Peyer's patch (tissue), 4 donors: ENCODE data around the gene PDCD1. TPM values are rescaled to one million over a fixed set of nuclear protein-coding genes. Genes with fewer than 3 reads are reported as not detected.

Experiments used
- DNase-seq, 3 donors: peaks; one replicate each; pipeline ENCODE4 v3.0.0-alpha.2; 2017 to 2019
- H3K27ac ChIP-seq, 4 donors: fragments of 200-600 bp; sonication (generic); one replicate each; pipeline ENCODE4 v1.5.1; 2016 to 2019
- H3K27me3 ChIP-seq, 2 donors: fragments of 200-600 bp; sonication (generic); one replicate each; pipeline ENCODE4 v1.5.1; 2019
- H3K36me3 ChIP-seq, 3 donors: fragments of 200-600 bp; sonication (generic); one replicate each; pipeline ENCODE4 v1.5.1; 2016 to 2019
- H3K4me1 ChIP-seq, 4 donors: fragments of 200-600 bp; sonication (generic); one replicate each; pipeline ENCODE4 v1.5.1; 2016 to 2019
- H3K4me3 ChIP-seq, 4 donors: fragments of 200-600 bp; sonication (generic); 1 replicate in 3 of 4; 2 replicates in 1 of 4; pipeline ENCODE4 v1.5.1; 2016 to 2019; ENCODE audit warnings: mild to moderate bottlenecking in 1 of 4
- H3K9me3 ChIP-seq, 4 donors: fragments of 200-600 bp; sonication (generic); one replicate each; pipeline ENCODE4 v1.5.1; 2016 to 2019; ENCODE audit warnings: mild to moderate bottlenecking in 1 of 4
- POLR2A ChIP-seq, 2 donors: fragments of 450-650 bp; IDR thresholded peaks; one replicate each; pipeline ENCODE4 v1.5.1; 2017; ENCODE audit warnings: antibody characterized with exemption in 2 of 2, mild to moderate bottlenecking in 2 of 2, moderate library complexity in 2 of 2
- total RNA-seq, 4 donors: library from RNA; depleted of rRNA; stranded (reverse); fragments of >200 nt; gene quantifications; one replicate each; pipeline ENCODE4 v1.1.0, GENCODE V29; 2016
- TF ChIP-seq, protein P1 (sequence below), 6 experiments: fragments of 450-650 bp in 4 of 6; fragments of 200-600 bp in 2 of 6; sonication (generic) in 1 of 6; IDR thresholded peaks; one replicate each; pipeline ENCODE4 v1.5.1; 2017 to 2019; ENCODE audit warnings: antibody characterized with exemption in 6 of 6, mild to moderate bottlenecking in 3 of 6, moderate library complexity in 1 of 6

PDCD1 gene
- total RNA-seq, 4 donors from 2014 or later = 1.6 to 2.7 TPM; not detected in 2

DNA sequence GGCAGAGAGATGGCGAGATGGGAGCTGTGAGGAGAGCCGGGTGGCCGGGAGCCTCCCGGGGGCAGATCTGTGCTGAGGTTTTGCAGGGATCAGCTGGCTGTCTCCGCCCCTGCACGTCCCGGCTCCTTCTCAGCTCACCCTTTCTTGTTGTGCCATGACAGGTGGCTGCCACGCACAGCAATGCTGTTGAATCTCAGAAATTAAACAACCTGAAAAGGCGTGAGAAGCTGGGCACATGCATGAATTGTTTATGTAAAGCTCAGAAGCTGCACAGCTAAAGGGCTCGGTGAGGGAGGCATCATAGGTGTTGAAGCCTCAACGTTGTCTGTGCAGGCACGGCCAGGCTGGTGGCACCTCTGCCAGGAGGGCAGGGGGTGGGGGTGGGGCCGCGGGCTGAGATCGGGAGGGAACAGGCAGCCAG lies 10.0 kb upstream of the PDCD1 start:
- no peak for DNase-seq
- H3K27me3 ChIP-seq = no peaks in the 10 kb centered on the region
- peaks cover 0 to 6% (median 3%) of the 10 kb centered on the region in 4 donors for H3K4me1 ChIP-seq
- no peak overlapping the region for H3K27ac ChIP-seq
- H3K4me3 ChIP-seq = no peak overlapping the region
- H3K36me3 ChIP-seq = no peaks in the 10 kb centered on the region
- H3K9me3 ChIP-seq = no peaks in the 10 kb centered on the region
- TF ChIP-seq, protein P1, sequence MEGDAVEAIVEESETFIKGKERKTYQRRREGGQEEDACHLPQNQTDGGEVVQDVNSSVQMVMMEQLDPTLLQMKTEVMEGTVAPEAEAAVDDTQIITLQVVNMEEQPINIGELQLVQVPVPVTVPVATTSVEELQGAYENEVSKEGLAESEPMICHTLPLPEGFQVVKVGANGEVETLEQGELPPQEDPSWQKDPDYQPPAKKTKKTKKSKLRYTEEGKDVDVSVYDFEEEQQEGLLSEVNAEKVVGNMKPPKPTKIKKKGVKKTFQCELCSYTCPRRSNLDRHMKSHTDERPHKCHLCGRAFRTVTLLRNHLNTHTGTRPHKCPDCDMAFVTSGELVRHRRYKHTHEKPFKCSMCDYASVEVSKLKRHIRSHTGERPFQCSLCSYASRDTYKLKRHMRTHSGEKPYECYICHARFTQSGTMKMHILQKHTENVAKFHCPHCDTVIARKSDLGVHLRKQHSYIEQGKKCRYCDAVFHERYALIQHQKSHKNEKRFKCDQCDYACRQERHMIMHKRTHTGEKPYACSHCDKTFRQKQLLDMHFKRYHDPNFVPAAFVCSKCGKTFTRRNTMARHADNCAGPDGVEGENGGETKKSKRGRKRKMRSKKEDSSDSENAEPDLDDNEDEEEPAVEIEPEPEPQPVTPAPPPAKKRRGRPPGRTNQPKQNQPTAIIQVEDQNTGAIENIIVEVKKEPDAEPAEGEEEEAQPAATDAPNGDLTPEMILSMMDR (IDR thresholded peaks at IDR 0.05) = no peak
- no peak for TF ChIP-seq POLR2A (IDR thresholded peaks at IDR 0.05)

DNA sequence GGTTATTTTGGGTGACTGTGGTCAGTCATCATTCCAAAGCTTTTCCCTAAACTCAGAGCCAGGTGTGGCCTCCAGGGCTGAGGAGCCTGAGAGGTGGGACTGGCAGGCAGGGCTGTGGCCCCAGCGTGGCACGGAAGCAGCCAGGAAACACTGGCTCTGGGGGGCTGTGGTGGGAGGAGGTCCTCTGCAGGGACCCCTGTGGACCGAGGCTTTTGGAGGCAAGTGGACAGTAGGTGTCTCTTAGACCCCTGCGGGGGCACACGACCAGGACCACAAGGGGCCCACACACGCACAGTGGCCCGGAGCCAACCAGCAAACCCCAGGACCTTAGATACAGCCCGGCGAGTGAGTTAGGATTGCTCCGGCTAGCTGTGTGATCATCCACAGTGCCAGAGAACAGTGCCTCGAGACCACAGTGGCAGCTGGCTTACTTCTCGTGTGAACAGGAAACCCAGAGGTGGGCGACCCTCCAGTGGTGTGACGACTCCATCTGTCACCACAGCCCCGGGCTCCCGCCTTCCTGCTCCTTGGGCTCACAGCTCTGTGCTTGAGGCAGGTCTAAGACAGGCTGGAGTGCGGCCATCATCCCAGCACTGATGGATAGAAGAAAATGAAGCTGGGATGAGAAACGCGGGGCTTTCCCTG lies 9.2 kb upstream of the PDCD1 start:
- Histone ChIP-seq H3K27ac (peak overlapping the region in 1 of 4 donors; percentile 62), H3K4me1 (peaks cover 0 to 12% (median 5%) of the 10 kb centered on the region in 4 donors), H3K27me3 (no peaks in the 10 kb centered on the region), H3K4me3 (no peak overlapping the region), H3K9me3 (no peaks in the 10 kb centered on the region), H3K36me3 (no peaks in the 10 kb centered on the region)
- DNase-seq = peak in 2 of 3 donors; percentile 55 to 75
- TF ChIP-seq POLR2A (IDR thresholded peaks at IDR 0.05) = no peak
- TF ChIP-seq, protein P1 (IDR thresholded peaks at IDR 0.05) = no peak

DNA sequence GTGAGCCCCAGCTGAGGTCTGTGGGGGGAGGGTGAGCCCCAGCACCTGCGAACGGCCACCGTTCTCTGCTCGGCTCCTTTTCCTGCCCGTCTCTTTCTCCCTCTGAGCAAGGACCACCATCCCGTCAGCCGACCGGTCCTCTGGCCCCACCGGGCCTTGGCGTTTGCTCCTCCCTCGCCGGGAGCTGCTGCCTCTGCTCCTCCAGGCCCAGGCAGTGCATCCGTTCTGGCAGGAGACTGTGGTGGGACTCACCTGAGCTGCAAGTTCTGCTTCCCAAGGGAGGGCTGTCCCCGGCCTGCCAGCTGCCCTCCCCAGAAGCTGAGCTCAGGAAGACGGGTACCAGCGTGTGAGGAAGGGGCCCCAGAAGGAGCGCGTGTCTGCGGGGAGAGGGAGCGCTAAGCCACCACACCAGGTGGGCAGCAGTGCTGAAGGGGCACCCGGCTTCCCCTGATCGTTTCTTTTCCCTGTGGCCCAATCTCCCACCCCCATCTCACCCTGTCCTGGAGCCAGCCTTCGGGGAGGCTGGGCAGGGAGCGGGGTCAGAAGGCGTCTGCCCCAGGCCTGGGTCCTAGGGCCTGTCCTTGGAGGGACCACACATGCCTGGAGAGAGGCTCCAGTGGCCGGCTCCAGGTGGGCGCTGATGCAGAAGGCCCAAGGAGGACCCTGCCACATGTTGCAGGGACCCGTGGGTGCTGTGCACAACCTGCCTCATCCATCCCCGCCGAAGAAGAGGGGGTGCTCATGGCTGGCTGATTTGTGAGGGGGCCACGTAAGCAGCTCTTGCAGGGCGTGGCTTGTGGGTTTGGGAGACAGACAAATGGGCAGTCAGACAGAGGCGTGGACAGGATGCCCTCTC lies 8.3 kb upstream of the PDCD1 start:
- H3K27me3 ChIP-seq = no peaks in the 10 kb centered on the region
- TF ChIP-seq POLR2A (IDR thresholded peaks at IDR 0.05) = no peak
- TF ChIP-seq, protein P1 (IDR thresholded peaks at IDR 0.05) = no peak
- H3K36me3 ChIP-seq = no peaks in the 10 kb centered on the region
- H3K9me3 ChIP-seq = no peaks in the 10 kb centered on the region
- H3K4me1 ChIP-seq = peaks cover 0 to 12% (median 5%) of the 10 kb centered on the region in 4 donors
- no peak for DNase-seq
- H3K4me3 ChIP-seq = no peak overlapping the region
- H3K27ac ChIP-seq = peak overlapping the region in 1 of 4 donors; percentile 49

DNA sequence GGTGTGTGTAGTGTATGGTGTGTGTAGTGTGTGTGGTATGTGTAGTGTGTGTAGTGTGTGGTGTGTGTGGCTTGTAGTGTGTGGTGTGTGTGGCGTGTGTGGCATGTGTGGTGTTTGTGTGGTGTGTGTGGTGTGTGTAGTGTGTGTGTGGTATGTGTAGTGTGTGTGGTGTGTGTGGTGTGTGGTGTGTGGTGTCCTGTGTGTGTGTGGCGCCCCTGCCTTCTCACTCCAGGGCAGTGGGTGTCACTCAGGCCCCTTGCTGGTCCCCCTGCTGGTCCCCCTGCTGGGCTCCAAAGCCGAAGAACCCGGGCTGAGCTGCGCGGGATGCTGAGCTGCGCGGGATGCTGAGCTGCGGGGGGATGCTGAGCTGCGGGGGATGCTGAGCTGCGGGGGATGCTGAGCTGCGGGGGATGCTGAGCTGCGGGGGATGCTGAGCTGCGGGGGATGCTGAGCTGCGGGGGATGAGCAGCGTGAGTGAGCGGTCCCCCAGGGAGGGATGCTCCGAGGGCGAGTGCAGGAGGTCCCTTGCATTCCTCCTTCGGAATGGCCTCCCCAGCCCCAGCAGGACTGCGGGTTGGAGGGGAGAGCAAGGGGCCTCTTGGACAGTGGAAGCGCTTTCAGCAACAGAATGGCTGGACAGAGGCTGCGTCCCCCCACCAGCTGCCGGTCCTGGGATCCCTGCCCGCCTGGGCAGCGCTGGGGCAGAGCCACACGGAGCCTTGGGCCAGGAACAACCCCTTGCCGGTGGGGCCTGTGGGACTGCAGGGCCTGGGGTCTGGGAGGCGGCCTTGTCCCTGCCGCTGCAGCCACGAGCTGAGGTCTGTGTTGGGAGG lies 7.5 kb upstream of the PDCD1 start:
- DNase-seq = no peak
- Histone ChIP-seq H3K4me3 (no peak overlapping the region), H3K4me1 (peaks cover 0 to 12% (median 5%) of the 10 kb centered on the region in 4 donors), H3K27me3 (no peaks in the 10 kb centered on the region), H3K36me3 (no peaks in the 10 kb centered on the region), H3K27ac (peak overlapping the region in 1 of 4 donors; percentile 1), H3K9me3 (no peaks in the 10 kb centered on the region)
- no peak for TF ChIP-seq POLR2A (IDR thresholded peaks at IDR 0.05)
- TF ChIP-seq, protein P1 (IDR thresholded peaks at IDR 0.05) = no peak

DNA sequence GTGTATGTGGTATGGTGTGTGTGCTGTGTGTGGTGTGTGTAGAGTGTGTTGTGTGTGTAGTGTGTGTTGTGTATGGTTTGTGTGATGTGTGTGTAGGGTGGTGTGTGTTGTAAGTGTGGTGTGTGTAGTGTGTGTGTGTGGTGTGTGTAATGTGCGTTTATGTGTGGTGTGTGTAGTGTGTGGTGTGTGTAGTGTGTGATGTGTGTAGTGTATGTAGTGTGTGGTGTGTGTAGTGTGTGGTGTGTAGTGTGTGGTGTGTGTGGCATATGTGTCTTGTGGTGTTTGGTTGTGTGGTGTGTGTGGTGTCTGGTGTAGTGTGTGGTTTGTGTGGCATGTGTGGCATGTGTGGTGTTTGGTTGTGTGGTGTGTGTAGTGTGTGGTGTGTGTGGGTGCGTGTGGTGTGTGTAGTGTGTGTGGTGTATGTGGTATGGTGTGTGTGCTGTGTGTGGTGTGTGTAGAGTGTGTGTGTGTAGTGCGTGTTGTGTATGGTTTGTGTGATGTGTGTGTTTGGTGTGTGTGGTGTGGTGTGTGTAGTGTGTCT lies 6.8 kb upstream of the PDCD1 start:
- no peak for DNase-seq
- H3K4me3 ChIP-seq = no peak overlapping the region
- no peaks in the 10 kb centered on the region for H3K36me3 ChIP-seq
- H3K4me1 ChIP-seq = peaks cover 0 to 13% (median 7%) of the 10 kb centered on the region in 4 donors
- TF ChIP-seq, protein P1 (IDR thresholded peaks at IDR 0.05) = no peak
- TF ChIP-seq POLR2A (IDR thresholded peaks at IDR 0.05) = no peak
- no peaks in the 10 kb centered on the region for H3K27me3 ChIP-seq
- no peaks in the 10 kb centered on the region for H3K9me3 ChIP-seq
- no peak overlapping the region for H3K27ac ChIP-seq
